Right lobe of liver (tissue), 6 donors: ENCODE results near the gene TAF11L14. TPM values are rescaled to one million over a fixed set of nuclear protein-coding genes. Genes with fewer than 3 reads are reported as not detected.
"Not testable (repeated sequence)": the region's sequence is repeated elsewhere in the genome, so short reads cannot be mapped to it uniquely, and the experiment has no call there.

Experiments used
- ATAC-seq, 4 donors: fragments of 200-7000 bp; cut with Tn5 transposase; one replicate each; pipeline ENCODE4 v1.9.1; 2020; ENCODE audit warnings: mild to moderate bottlenecking in 4 of 4, moderate library complexity in 4 of 4
- DNase-seq, 3 donors: peaks; one replicate each; pipeline ENCODE4 v3.0.0-alpha.2; 2020
- H3K27ac ChIP-seq, 3 donors: fragments of 200-600 bp; one replicate each; pipeline ENCODE4 v1.8.0; 2022
- H3K27me3 ChIP-seq, 2 donors: fragments of 200-600 bp; one replicate each; pipeline ENCODE4 v1.8.0; 2022
- H3K36me3 ChIP-seq, 4 donors: fragments of 200-600 bp; sonication (generic) in 1 of 4; one replicate each; pipeline versions ENCODE4 v1.5.1 to v1.8.0; 2017 to 2022; ENCODE audit warnings: control low read depth in 1 of 4
- H3K4me1 ChIP-seq, 4 donors: fragments of 200-600 bp; sonication (generic) in 1 of 4; one replicate each; pipeline versions ENCODE4 v1.5.1 to v1.8.0; 2017 to 2022; ENCODE audit warnings: control low read depth in 1 of 4
- H3K4me3 ChIP-seq, 3 donors: fragments of 200-600 bp; one replicate each; pipeline ENCODE4 v1.8.0; 2022
- H3K9me3 ChIP-seq, 4 donors: fragments of 200-600 bp; sonication (generic) in 1 of 4; one replicate each; pipeline versions ENCODE4 v1.5.1 to v1.8.0; 2017 to 2022; ENCODE audit warnings: control low read depth in 1 of 4
- POLR2A ChIP-seq: fragments of 450-650 bp; IDR thresholded peaks from one replicate; pipeline ENCODE4 v1.6.1; 2017; ENCODE audit warnings: antibody characterized with exemption, mild to moderate bottlenecking
- WGBS: methylation state at CpG from one replicate; pipeline ENCODE4 v1.1.6; 2018; ENCODE audit warnings: low coverage, low lambda C conversion rate; ENCODE audit not compliant: insufficient coverage; ENCODE audit errors: missing lambda C conversion rate; 5-methylcytosine and 5-hydroxymethylcytosine counted together
- intact Hi-C, 2 donors: fragments of 100-400 bp; cut with DNase I; formaldehyde crosslinking; loops; one replicate each; pipeline versions ENCODE4 v1.11.2 to v1.14.1; 2022
- long read RNA-seq: library from polyadenylated mRNA; unstranded; transcript quantifications from one replicate; pipeline ENCODE4 v2.0.0, GENCODE V29; 2019
- total RNA-seq, 6 experiments: library from RNA; depleted of rRNA in 2 of 6; stranded (reverse); fragments of >200 nt in 2 of 6; fragmentation: NEBNext Ultra II Directional in 3 of 6; extraction: Animal tissue kit (Norgen Biotek cat#: 25700) in 3 of 6; gene quantifications; one replicate each; pipeline versions ENCODE4 v1.1.0 to v1.2.4, GENCODE V29; 2016 to 2023
- TF ChIP-seq, protein P1 (sequence below), 4 donors: fragments of 200-600 bp in 3 of 4; fragments of 450-650 bp in 1 of 4; IDR thresholded peaks; one replicate each; pipeline versions ENCODE4 v1.5.1 to v1.8.0; 2016 to 2022; ENCODE audit warnings: antibody characterized with exemption in 4 of 4, mild to moderate bottlenecking in 2 of 4
- donor health status: DM: no; HTN: yes; CAD: no.
- donor health status: DM: no; HTN: no; CAD: no.
- donor health status: DM: no; HTN: no; CAD: no.
- donor health status: DM: no; HTN: yes; CAD: no.
- donor health status: DM: no; HTN: yes; CAD: no.

Gene TAF11L14
- not detected for total RNA-seq
- long read RNA-seq: 0 reads

DNA sequence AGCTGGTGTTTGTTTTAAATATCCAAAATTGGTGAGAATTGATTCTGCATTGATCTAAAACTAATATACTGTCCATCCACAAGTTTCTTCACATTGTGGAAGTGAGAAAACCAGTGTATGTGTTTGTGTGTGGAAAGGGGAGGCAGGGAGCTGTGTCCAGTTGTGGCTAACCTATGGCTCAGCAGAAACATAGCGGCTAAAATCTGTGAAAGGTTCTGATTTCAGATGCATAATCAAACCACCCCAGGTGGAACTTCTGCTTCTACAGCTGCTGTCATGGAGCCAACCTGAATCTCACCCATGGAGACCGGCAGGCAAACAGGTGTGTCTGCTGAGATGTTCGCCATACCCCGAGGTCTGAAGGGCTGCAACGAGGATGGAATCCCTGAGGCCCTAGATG lies at the start of gene TAF11L14:
Gene TAF11L14, plus strand, starts transcription at position 301 of the 400 bp plus-strand sequence.
- ATAC-seq: no peak
- 40% methylated on average over 2 of the region's 5 CpGs for WGBS
- no peaks in the 10 kb centered on the region for H3K9me3 ChIP-seq

DNA sequence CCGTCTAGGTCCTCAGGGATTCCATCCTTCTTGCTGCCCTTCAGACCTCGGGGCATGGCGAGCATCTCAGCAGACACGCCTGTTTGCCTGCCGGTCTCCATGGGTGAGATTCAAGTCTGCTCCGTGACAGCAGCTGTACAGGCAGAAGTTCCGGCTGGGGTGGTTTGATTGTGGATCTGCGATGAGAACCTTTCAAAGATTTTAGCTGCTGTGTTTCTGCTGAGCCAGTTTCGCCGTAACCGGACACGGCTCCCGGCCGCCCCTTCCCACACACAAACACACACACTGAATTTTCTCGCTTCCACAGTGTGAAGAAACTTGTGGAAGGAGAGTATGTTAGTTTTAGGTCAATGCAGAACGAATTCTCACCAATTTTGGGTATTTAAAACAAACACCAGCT lies 48.6 kb upstream of the TAF11L14 start, which contains the start of gene TAF11L7:
Gene TAF11L7, minus strand, starts transcription at position 101 of the 400 bp plus-strand sequence.
- intact Hi-C loops, DNase-seq, H3K4me3 ChIP-seq, H3K36me3 ChIP-seq, ATAC-seq, H3K27ac ChIP-seq, H3K9me3 ChIP-seq, H3K27me3 ChIP-seq, H3K4me1 ChIP-seq: not testable (repeated sequence)
- WGBS: no CpG with 5 or more reads among the region's 16 CpGs

More for the DNA sequence above, at the start of gene TAF11L14:
- H3K27ac ChIP-seq: no peak within 1 kb of the TSS
- no peak for DNase-seq
- no peaks in the 10 kb centered on the region for H3K27me3 ChIP-seq
- TF ChIP-seq, protein P1, sequence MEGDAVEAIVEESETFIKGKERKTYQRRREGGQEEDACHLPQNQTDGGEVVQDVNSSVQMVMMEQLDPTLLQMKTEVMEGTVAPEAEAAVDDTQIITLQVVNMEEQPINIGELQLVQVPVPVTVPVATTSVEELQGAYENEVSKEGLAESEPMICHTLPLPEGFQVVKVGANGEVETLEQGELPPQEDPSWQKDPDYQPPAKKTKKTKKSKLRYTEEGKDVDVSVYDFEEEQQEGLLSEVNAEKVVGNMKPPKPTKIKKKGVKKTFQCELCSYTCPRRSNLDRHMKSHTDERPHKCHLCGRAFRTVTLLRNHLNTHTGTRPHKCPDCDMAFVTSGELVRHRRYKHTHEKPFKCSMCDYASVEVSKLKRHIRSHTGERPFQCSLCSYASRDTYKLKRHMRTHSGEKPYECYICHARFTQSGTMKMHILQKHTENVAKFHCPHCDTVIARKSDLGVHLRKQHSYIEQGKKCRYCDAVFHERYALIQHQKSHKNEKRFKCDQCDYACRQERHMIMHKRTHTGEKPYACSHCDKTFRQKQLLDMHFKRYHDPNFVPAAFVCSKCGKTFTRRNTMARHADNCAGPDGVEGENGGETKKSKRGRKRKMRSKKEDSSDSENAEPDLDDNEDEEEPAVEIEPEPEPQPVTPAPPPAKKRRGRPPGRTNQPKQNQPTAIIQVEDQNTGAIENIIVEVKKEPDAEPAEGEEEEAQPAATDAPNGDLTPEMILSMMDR (IDR thresholded peaks at IDR 0.05): no peak
- no peak for TF ChIP-seq POLR2A
- no peaks in the 10 kb centered on the region for H3K4me1 ChIP-seq
- no peak within 1 kb of the TSS for H3K4me3 ChIP-seq
- intact Hi-C loops: no loop called here
- H3K36me3 ChIP-seq: no peaks in the 10 kb centered on the region

DNA sequence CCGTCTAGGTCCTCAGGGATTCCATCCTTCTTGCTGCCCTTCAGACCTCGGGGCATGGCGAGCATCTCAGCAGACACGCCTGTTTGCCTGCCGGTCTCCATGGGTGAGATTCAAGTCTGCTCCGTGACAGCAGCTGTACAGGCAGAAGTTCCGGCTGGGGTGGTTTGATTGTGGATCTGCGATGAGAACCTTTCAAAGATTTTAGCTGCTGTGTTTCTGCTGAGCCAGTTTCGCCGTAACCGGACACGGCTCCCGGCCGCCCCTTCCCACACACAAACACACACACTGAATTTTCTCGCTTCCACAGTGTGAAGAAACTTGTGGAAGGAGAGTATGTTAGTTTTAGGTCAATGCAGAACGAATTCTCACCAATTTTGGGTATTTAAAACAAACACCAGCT lies 43.4 kb upstream of the TAF11L14 start, which contains the start of gene TAF11L8:
Gene TAF11L8, minus strand, starts transcription at position 101 of the 400 bp plus-strand sequence.
- ATAC-seq, intact Hi-C loops, H3K27me3 ChIP-seq, H3K9me3 ChIP-seq, H3K4me1 ChIP-seq, H3K36me3 ChIP-seq, H3K27ac ChIP-seq, H3K4me3 ChIP-seq, DNase-seq: not testable (repeated sequence)
- no CpG with 5 or more reads among the region's 16 CpGs for WGBS

DNA sequence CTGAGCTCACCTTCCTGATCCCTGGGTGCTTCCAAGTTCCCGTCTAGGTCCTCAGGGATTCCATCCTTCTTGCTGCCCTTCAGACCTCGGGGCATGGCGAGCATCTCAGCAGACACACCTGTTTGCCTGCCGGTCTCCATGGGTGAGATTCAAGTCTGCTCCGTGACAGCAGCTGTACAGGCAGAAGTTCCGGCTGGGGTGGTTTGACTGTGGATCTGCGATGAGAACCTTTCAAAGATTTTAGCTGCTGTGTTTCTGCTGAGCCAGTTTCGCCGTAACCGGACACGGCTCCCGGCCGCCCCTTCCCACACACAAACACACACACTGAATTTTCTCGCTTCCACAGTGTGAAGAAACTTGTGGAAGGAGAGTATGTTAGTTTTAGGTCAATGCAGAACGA lies 40.0 kb upstream of the TAF11L14 start, which contains the start of gene TAF11L9:
Gene TAF11L9, minus strand, starts transcription at position 140 of the 400 bp plus-strand sequence.
- H3K4me1 ChIP-seq, H3K4me3 ChIP-seq, H3K9me3 ChIP-seq, H3K36me3 ChIP-seq, DNase-seq, intact Hi-C loops, ATAC-seq, H3K27ac ChIP-seq, H3K27me3 ChIP-seq: not testable (repeated sequence)
- WGBS: 86% methylated on average over 10 of the region's 15 CpGs

DNA sequence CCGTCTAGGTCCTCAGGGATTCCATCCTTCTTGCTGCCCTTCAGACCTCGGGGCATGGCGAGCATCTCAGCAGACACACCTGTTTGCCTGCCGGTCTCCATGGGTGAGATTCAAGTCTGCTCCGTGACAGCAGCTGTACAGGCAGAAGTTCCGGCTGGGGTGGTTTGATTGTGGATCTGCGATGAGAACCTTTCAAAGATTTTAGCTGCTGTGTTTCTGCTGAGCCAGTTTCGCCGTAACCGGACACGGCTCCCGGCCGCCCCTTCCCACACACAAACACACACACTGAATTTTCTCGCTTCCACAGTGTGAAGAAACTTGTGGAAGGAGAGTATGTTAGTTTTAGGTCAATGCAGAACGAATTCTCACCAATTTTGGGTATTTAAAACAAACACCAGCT lies 36.5 kb upstream of the TAF11L14 start, which contains the start of gene TAF11L10:
Gene TAF11L10, minus strand, starts transcription at position 101 of the 400 bp plus-strand sequence.
- H3K27ac ChIP-seq, DNase-seq, H3K36me3 ChIP-seq, intact Hi-C loops, H3K4me3 ChIP-seq, H3K4me1 ChIP-seq, ATAC-seq, H3K27me3 ChIP-seq, H3K9me3 ChIP-seq: not testable (repeated sequence)
- no CpG with 5 or more reads among the region's 15 CpGs for WGBS

DNA sequence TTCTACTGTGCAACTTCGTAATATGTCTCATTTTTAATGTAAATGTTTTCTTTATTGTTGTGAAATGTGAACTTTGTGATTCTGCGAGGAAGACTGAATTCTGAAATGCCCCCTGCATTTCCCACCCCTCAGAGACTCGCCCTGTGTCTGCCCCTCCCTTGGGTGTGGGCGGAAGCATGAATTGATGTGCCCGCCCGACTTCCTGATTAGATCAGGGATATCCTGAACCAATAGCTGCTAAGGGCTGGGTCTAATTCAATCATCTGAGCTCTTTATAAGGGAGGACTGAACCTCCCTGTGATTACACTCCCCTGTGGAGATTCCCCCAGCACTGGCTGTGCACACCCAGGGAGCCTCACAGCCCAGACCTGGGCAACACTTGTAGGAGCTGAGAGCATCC lies 30.4 kb upstream of the TAF11L14 start, which contains the start of gene TAF11L11:
Gene TAF11L11, plus strand, starts transcription at position 304 of the 400 bp plus-strand sequence.
- H3K36me3 ChIP-seq, H3K4me3 ChIP-seq, DNase-seq, H3K27ac ChIP-seq, ATAC-seq, H3K4me1 ChIP-seq, H3K27me3 ChIP-seq, H3K9me3 ChIP-seq, intact Hi-C loops: not testable (repeated sequence)
- 35% methylated on average over 4 of the region's 6 CpGs for WGBS

DNA sequence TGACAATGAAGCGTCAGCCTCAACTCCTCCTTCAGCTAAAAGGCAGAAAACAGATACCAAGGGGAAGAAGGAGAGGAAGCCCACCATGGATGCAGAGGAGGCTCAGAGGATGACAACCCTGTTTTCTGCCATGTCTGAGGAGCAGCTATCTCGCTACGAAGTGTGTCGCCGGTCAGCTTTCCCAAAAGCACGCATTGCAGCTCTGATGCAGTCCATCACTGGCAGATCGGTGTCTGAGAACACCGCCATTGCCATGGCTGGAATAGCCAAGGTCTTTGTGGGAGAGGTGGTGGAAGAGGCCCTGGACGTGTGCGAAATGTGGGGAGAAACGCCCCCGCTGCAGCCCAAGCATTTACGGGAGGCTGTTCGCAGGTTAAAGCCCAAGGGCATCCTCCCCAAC lies 29.3 kb upstream of the TAF11L14 start:
- Histone ChIP-seq H3K27ac (no peak overlapping the region), H3K9me3 (no peaks in the 10 kb centered on the region), H3K4me3 (no peak overlapping the region), H3K4me1 (no peaks in the 10 kb centered on the region), H3K36me3 (no peaks in the 10 kb centered on the region), H3K27me3 (no peaks in the 10 kb centered on the region)
- no peak for TF ChIP-seq POLR2A
- TF ChIP-seq, protein P1 (IDR thresholded peaks at IDR 0.05): no peak
- intact Hi-C loops: no loop called here
- DNase-seq (no peak), ATAC-seq (no peak)
- WGBS: no CpG with 5 or more reads among the region's 14 CpGs

DNA sequence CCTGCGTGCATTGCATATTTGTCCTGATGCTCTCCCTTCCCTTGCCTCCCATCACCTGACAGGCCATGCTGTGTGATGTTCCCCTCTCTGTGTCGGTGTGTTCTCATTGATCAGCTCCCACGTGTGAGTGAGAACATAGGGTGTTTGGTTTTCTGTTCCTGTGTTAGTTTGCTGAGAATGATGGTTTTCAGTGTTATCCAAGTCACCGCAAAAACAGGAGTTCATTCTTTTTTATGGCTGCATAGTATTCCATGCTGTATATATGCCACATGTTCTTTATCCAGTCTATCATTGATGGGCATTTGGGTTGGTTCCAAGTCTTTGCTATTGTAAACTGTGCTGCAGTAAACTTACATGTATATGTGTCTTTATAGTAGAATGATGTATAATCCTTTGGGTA lies 26.8 kb upstream of the TAF11L14 start:
- DNase-seq, H3K36me3 ChIP-seq, H3K4me3 ChIP-seq, H3K9me3 ChIP-seq, intact Hi-C loops, H3K4me1 ChIP-seq, ATAC-seq, H3K27me3 ChIP-seq, H3K27ac ChIP-seq: not testable (repeated sequence)
- WGBS: 80% methylated on average over 2 of the region's 4 CpGs

DNA sequence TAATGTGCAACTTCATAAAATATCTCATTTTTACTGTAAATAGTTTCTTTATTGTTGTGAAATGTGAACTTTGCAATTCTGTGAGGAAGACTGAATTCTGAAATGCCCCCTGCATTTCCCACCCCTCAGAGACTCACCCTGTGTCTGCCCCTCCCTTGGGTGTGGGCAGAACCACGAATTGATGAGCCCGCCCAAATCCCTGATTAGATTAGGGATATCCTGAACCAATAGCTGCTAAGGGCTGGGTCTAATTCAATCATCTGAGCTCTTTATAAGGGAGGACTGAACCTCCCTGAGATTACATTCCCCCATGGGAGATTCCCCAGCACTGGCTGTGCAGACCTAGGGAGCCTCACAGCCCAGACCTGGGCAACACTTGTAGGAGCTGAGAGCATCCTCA lies 24.2 kb upstream of the TAF11L14 start, which contains the start of gene TAF11L12:
Gene TAF11L12, plus strand, starts transcription at position 301 of the 400 bp plus-strand sequence.
- ATAC-seq, DNase-seq, H3K4me3 ChIP-seq, H3K4me1 ChIP-seq, intact Hi-C loops, H3K9me3 ChIP-seq, H3K36me3 ChIP-seq, H3K27me3 ChIP-seq, H3K27ac ChIP-seq: not testable (repeated sequence)
- WGBS: 14% methylated on average over 1 of the region's 2 CpGs
